Lower lobe of right lung (tissue), 2 donors: Measurements from ENCODE around the gene PCSK5. TPM values are rescaled to one million over a fixed set of nuclear protein-coding genes. Genes with fewer than 3 reads are reported as not detected.
A peak's percentile ranks its signal among the peaks of the same experiment; 100 is the strongest.

Source experiments
- ATAC-seq, 2 donors: fragments of 200-7000 bp; cut with Tn5 transposase; one replicate each; pipeline ENCODE4 v1.9.1; 2020 to 2022; ENCODE audit warnings: mild to moderate bottlenecking in 2 of 2, moderate library complexity in 2 of 2
- DNase-seq: peaks from one replicate; pipeline ENCODE4 v3.0.0-alpha.2; 2020
- H3K27ac ChIP-seq: fragments of 200-600 bp; one replicate; pipeline ENCODE4 v1.8.0; 2022
- H3K27me3 ChIP-seq: fragments of 200-600 bp; one replicate; pipeline ENCODE4 v1.8.0; 2022; ENCODE audit warnings: low read depth
- H3K36me3 ChIP-seq: fragments of 200-600 bp; one replicate; pipeline ENCODE4 v1.8.0; 2022; ENCODE audit warnings: mild to moderate bottlenecking
- H3K4me1 ChIP-seq: fragments of 200-600 bp; one replicate; pipeline ENCODE4 v1.8.0; 2022
- H3K4me3 ChIP-seq: fragments of 200-600 bp; one replicate; pipeline ENCODE4 v1.8.0; 2022; ENCODE audit warnings: mild to moderate bottlenecking
- H3K9me3 ChIP-seq: fragments of 200-600 bp; one replicate; pipeline ENCODE4 v1.8.0; 2022
- CTCF ChIP-seq: fragments of 200-600 bp; IDR thresholded peaks from one replicate; pipeline ENCODE4 v1.8.0; 2022; ENCODE audit warnings: antibody characterized with exemption, mild to moderate bottlenecking
- intact Hi-C: fragments of 100-400 bp; cut with DNase I; formaldehyde crosslinking; loops from one replicate; pipeline ENCODE4 v1.11.0; 2022
- total RNA-seq: library from RNA; stranded (reverse); fragmentation: NEBNext Ultra II Directional; extraction: Animal tissue kit (Norgen Biotek cat#: 25700); gene quantifications from one replicate; pipeline ENCODE4 v1.2.1, GENCODE V29; 2021
- donor health status: DM: no; HTN: yes; CAD: no; lungs with severe emphysema.

Gene PCSK5
- total RNA-seq, 1 donor from 2014 or later = 18.1 TPM

DNA sequence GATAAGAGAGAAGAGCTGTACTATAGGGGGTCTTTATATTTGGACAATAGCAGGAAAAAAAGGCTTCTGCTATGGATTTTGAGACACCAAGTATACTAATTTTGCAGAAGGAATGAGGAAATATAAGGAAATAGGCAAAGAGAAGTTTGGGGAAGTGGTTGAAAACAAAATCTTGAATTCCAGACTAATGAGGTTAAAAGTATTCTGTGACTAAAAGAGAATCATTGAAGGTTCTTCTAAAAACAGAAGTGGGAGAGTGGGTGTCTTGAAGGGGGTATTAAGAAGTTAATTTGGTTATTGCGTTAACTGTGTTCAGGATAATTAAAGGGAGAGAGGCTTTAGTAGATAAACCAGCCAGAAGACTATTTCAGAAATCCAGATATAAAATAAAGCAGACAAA, 355.0 kb downstream of the PCSK5 start:
- no peak for DNase-seq
- no peaks in the 10 kb centered on the region for H3K9me3 ChIP-seq
- intact Hi-C loops = no loop called here
- no peak overlapping the region for H3K27ac ChIP-seq
- ATAC-seq = peak; percentile 35 to 38
- no peaks in the 10 kb centered on the region for H3K27me3 ChIP-seq
- no peaks in the 10 kb centered on the region for H3K4me1 ChIP-seq
- TF ChIP-seq CTCF = no peak
- no peak overlapping the region for H3K4me3 ChIP-seq
- H3K36me3 ChIP-seq = no peaks in the 10 kb centered on the region

DNA sequence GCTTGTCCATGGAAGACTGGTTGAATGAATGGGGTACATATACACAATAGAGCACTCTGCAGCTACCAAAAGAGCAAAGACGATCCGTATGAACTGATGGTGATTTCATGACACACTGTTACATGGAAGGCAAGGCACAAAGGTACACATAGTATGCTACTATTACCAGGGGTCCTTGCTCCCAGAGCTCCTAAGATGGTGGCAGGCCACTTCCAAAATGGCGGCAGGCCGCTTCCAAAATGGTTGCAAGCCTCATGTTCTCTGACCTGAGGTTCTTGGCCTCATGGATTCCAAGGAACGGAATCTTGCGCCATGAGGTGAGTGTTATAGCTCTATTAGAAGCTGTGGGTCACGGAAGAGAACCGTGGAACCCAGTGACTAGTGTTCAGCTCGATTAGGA, 356.2 kb downstream of the PCSK5 start:
- H3K4me1 ChIP-seq = no peaks in the 10 kb centered on the region
- H3K9me3 ChIP-seq = no peaks in the 10 kb centered on the region
- intact Hi-C loops = no loop called here
- no peak overlapping the region for H3K27ac ChIP-seq
- no peak for ATAC-seq
- no peaks in the 10 kb centered on the region for H3K36me3 ChIP-seq
- TF ChIP-seq CTCF = no peak
- H3K4me3 ChIP-seq = no peak overlapping the region
- no peaks in the 10 kb centered on the region for H3K27me3 ChIP-seq
- DNase-seq = no peak

DNA sequence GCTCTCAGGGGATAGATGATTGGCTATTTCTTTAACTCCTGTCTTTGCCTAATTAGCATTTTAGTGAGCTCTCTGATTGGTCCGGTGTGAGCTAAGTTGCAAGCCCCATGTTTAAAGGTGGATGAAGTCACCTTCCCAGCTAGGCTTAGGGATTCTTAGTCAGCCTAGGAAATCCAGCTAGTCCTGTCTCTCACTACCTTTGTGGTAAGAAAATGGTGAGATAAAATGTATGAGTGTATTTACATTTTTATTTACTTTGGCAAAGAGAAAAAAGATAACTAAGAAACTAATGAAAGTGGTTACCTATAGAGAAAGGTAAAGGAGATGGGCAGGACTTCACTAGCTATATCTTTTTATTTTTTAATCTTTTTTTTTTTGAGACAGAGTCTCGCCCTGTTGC, 357.0 kb downstream of the PCSK5 start:
- Histone ChIP-seq H3K27ac (no peak overlapping the region), H3K36me3 (no peaks in the 10 kb centered on the region), H3K4me1 (no peaks in the 10 kb centered on the region), H3K4me3 (no peak overlapping the region), H3K27me3 (no peaks in the 10 kb centered on the region), H3K9me3 (no peaks in the 10 kb centered on the region)
- TF ChIP-seq CTCF = no peak
- no peak for DNase-seq
- intact Hi-C loops = no loop called here
- no peak for ATAC-seq

DNA sequence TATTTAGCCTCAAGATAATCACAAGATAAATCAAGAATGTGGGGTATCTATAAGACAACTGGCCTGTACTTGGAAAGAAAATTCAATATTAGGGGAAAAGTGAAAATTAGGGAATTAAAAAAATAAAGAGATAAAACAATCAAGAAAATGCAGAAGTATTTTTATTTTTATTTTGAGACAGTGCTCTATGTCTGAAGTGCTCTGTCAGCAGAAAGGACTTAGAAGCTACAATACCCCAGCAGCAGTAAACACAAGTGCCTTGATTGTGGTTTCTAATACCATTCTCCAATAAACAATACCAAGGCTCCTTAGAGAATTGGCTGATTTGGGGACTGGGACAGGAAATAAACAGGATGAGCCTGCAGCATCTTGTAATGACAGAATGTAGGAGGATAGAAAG, 358.8 kb downstream of the PCSK5 start:
- Histone ChIP-seq H3K9me3 (no peaks in the 10 kb centered on the region), H3K27ac (no peak overlapping the region), H3K36me3 (no peaks in the 10 kb centered on the region), H3K4me3 (no peak overlapping the region), H3K4me1 (no peaks in the 10 kb centered on the region), H3K27me3 (no peaks in the 10 kb centered on the region)
- no peak for ATAC-seq
- intact Hi-C loops = no loop called here
- no peak for DNase-seq
- TF ChIP-seq CTCF = no peak

- no peaks in the 10 kb centered on the region for H3K27me3 ChIP-seq
- H3K27ac ChIP-seq = peak overlapping the region; percentile 44
- no peaks in the 10 kb centered on the region for H3K9me3 ChIP-seq
- ATAC-seq = peak; percentile 91 to 94
- DNase-seq = peak; percentile 45
- H3K36me3 ChIP-seq = no peaks in the 10 kb centered on the region
- no peak for TF ChIP-seq CTCF
- intact Hi-C loops = no loop called here
- peaks cover 5% of the 10 kb centered on the region for H3K4me1 ChIP-seq
- peak overlapping the region; percentile 9 for H3K4me3 ChIP-seq
Measured at GRCh38 chr9:76255781-76256455, 365.4 kb downstream of the PCSK5 start.
